Measurements from ENCODE around the gene TTC7B.
"Not testable (repeated sequence)": the region's sequence is repeated elsewhere in the genome, so short reads cannot be mapped to it uniquely, and the experiment has no call there.

Gene TTC7B

DNA sequence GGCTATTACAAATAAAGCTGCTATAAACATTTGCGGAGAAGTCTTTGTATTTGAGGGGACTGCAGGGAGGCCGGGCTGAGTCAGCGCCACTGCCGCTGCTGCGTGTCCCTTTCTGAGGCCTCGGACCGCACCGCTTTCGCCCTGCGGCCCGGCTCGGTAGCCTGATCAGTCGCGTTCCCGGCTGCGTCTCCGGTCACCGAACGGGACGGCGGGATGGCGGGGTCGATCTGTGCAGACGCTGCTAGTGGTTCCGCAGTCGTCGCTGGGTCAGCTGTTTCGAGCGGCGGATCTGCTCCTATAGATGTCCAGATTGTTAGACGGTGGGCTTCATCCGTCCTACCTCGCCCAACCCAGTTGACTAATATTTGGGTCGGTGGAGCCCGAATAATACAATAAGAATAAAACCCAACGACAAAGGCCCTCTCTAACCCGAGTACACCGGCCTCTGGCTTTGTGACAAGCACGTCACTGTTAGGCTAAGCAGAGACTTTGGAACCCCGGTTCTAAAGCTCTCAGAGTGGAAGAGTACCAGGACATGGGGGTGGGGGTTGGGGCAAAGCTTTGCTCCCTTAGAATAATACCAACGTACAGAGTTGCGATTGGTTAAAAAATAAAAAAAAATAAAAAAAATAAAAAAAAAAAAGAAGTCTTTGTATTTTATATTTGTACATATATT lies 290.7 kb downstream of the TTC7B start:
- DNase-seq (ENCODE audit: low read depth), result not testable (repeated sequence)

DNA sequence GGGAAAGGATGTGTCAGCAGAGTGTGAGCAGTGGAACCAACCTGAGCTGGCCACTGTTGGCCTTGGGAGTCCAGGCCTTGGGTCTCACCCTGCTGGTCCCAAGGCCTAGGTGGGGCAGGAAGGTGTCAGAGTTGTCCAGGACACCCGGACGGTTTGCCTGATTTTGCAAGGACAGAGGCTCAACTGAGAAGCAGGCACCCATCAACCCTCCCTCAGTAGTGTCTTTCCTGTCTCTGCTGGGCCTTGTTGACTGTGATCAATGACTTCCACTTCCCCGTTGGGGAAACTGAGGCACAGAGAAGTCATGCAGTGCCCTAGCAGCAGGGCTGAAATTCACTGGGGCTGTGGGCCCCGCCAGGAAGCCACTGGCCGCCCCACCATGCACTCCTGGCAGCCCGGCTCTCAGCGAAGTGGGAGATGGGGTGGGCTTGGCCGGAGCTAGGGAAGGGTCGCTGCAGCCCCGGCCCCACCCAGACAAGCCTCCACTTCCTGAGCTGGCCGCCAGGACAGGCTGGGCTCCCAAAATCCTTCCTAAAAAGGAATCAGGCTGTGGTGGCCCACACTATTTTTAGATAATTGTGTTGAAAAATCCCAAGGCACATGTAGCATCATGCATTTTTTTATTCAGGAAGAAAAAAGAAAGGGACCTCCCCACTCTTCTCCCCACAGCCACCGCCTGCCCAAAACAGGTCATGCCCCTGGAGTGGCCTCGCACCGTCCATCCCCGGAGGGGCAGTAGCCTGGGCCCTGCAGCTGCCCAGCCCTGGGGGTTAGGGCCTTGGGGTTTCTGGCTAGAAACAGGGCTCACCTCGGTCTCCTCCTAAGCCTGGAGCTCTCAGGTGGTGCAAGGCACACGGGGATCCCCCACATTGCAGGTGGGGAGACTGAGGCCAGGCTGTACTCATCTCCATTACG lies 292.0 kb downstream of the TTC7B start:
- DNase-seq (ENCODE audit: low read depth), result no peak

DNA sequence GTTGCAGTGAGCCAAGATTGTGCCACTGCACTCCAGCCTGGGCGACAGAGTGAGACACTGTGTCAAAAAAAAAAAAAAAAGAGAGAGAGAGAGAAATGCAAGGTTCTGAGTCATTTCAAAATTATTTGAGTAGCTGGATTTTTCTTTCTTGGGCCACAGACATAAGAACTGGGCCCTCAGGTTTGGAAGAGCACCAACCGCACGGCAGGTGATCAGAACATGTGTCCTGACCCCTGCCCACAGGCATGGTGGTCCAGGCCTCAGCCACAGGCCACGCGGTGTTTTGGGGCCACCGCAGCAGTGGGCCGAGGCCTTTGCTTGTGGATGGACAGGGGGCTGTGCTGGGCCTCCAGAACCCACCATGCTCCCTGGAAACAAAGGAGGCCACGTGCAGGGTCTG lies 292.7 kb downstream of the TTC7B start:
- DNase-seq (ENCODE audit: low read depth), result peak; percentile 20

DNA sequence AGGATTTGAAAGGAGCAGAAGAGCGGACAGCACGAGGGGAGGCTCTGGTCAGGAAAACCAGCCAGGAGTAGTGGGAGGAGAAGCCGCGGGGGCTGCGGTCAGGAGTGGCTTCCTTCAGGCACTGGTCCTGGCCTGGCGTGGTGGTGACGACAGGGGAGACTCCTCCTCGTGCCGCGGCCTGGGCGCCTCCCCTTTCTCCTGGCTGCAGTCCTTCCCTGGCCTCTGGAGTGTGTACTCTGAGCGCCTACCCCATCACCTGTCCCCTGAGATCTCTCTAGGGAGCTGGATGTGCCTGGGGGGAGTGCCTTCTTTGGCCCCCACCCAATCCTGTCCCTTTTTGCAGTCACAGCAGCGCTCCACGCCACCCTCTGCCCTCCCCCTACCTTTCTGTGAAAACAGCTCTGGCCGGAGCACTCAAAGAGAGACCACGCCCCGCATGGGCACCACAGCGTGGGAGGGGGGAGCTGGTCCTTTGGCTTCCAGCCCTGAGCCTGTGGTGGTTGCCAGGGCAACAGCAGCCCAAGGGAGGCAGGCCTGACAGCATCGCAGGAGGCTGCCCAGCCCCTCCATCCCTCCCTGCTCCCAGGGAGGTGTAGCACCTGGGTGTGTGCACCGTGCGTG lies 293.5 kb downstream of the TTC7B start:
- DNase-seq (ENCODE audit: low read depth), result no peak

DNA sequence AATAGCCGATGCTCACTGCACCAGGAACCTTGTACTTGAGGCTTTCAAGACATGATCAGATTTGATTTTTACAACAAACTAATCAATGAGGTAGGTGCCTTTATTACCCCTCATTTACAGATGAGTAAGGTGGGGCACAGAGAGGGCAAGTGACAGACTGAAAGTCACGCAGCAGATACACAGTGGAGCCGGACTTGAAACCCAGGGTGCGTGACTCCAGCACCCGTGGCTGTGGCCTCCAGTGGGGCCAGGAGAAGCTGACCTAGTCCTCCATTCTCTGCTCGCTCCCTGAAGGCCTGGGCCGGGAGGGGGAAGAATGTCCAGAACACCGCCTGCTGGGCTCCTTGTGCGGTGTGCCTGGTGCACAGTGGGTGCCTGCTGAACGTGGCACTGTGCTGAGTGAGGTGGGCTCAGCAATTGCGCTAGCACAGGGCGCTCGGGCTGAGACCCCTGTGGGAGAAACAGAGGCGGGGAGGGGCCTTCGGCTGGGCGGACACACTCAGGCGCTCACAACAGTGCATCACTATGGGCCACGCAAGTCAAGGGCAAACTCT lies 294.2 kb downstream of the TTC7B start:
- DNase-seq (ENCODE audit: low read depth), result no peak

DNA sequence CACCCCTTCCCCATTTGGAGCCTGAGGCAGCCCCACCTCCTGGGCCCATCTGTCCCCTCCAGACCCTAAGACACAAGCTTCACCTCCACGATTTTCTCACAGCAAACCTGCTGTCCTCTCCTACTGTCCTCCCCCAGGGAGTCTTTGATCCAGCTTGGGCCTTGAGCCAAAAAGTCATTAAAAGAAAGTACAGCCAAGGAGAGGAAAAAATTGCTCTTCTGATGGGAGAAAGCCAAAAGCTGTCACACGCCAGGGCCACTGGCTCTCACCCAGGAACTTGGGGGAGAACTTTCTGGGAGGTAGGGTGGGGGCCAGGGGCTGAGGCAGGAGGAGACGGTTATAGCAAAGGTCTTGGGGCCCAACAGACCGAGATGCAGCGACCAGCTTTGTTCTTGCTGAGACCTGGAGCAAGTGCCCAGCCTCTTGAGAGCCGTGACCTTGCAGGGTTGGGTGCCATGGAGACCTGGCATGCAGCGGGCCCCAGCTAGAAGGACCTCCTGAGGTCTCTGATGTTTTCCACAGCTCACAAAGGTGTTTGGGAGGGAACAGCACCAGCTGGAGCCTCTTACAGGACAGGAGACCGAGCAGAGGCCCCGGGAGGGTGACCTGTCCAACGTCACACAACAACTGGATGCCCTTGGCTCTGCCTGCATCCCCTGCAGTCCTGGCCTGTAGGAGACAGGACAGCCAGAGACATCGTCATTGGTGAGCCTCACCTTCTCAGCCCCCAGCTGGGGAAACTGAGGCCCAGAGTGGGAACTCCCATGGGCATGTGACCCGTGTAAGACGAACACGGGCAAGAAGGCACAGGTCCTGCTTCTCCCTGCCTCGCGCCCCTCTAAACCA lies 294.9 kb downstream of the TTC7B start:
- no peak for DNase-seq (ENCODE audit: low read depth)

DNA sequence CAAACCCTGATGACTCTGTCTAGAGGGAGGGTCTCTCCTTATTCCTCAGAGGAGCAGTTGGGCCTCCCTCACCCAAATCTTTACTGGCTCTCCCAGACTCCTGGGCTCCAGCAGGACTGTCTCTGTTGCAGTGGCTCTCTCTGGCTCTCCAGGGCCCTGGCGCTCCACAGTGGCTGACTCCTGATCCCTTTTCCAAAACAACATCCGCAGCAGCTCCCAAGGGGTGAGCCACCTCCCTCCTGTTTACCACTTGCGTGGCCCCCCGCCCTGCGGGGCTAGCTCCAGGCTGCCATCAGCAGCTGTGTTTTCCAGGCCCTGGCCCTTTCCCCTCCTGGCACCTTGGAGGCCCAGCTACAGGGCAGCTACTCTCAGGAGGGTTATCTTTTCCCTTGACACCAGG lies 295.9 kb downstream of the TTC7B start:
- no peak for DNase-seq (ENCODE audit: low read depth)

DNA sequence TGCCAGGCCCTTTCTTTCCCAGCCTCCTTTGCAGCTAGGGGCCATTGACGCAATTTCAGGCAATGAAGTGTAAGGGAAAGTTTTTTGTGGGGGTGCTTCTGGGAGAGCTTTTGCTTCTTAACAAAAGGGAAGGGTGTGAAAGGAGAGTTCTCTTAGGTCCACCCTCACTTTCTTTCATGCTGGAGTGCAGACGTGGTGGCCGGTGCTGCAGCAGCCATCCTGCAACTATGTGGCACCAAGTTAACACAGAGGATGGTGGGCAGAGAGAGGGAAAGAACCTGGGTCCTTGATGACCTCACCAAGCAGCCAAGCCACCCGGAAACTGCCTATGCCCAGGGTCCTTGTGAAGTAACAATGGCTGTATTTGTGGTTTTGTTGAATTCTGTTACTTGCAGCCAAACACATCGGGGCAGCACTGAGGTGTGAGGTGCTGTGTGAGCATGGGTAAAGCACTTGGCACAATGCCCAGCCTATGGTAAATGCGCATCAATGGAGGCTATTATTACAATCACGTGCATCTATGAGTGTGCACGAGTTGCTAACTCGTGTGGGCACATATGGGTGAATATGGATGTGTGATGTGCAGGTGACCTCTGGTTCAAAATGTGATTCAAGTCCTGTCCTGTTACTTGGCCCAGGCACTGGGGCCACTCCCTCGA lies 296.8 kb downstream of the TTC7B start:
- no peak for DNase-seq (ENCODE audit: low read depth)

DNA sequence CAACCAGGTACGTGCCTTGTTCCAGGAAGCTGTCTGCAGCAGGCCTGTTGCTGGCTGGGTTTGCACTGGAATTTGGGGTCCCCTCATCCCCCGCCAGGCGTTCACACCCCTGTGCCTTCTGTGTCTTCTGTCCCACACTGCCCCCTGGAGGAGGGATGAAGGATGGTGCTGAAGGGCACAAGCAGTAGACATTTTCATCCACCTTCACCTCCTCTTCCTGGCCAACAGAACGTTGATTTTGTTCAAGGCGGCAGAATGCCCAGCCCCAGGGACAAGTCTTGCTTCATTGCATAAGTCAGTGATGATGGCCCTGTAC lies 297.3 kb downstream of the TTC7B start:
- DNase-seq (ENCODE audit: low read depth), result no peak

DNA sequence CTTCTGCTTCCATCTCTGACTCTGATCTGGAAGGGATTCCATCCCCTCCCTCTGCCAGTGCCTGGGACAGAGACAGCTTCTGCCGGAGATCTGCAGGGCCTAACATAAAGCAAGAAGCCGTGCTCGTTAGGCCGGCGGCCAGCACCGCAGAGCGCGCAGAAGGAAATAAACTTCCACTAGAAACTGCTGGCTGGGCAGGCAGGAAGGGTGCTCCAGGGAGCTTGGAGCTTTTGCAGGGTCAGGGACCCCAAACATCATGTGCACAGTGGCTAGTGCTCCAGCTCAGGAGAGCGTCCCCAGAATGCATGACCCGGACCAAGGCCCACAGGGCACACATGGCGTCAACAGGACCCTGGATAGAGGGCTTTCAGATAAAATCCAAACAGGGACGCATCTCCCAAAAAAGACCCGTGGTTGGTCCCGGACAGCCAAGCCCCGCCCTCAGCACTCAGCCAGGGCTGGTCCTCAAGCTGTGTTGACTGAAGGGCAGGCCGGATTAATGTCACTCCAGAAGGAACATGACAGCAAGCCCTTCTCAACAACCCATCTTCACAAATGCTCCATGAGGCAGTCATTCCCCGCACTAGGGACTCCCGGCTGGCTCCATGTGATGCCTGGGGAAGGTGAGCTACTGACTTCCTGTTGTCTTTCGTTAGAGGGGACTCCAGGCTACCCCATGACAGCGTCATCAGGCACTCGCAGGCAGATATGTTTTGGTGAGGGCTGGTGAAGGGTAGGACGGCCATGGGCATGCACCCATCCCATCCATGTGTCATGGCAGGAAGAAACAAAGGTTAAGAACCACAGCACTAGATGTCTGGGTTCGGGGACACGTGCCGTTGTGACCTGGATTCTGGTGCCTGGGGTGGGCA lies 297.9 kb downstream of the TTC7B start:
- no peak for DNase-seq (ENCODE audit: low read depth)

DNA sequence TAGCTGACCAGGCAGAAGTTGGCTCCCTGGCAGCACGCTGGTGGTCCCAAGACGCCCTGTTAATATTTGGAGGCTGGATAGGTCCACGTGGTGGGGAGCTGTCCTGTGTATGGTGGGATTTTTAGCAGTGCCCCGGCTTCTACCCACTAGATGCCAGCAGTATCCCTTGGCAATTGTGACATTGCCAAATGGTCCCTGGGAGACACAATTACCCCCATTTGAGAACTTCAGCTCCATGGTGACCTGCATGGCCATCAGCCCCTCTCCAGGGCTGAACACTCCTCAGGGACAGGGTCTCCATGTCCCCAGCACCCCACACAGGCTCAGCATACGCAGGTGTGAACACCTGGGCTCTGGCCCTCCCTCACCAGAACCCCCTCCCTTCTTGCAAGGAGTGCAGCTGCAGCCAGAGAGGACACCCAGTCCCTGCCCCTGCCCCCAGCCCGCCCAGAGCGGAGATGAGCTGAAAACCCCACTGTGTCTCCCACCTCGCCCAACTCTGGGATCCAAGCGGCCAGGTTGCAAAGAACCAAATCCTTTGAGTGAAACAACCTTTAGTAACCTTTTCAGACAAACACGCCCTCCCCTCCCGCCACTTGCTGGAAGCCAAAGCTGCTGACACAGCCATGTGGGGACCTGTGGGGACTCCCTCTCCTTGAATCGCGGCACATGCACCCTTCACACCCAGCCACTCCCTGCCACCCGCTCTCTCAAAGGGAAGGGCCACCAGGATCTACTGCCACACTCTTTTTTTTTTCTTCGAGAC lies 299.0 kb downstream of the TTC7B start:
- no peak for DNase-seq (ENCODE audit: low read depth)

DNA sequence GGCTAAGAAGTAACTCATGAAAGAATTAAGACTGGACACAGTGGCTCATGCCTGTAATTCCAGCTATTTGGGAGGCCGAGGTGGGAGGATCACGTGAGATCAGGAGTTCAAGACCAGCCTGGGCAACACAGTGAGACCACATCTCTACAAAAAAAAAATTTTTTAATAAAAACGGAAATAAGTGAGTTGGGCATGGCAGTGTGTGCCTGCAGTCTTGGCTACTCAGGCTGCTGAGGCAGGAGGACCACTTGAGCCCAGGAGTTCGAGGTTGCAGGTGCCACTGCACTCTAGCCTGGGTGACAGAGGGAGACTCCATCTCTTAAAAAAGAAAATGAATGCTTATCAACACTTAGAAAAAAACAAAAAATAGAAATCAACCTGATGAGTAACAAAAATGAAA lies 301.7 kb downstream of the TTC7B start:
- no peak for DNase-seq (ENCODE audit: low read depth)

DNA sequence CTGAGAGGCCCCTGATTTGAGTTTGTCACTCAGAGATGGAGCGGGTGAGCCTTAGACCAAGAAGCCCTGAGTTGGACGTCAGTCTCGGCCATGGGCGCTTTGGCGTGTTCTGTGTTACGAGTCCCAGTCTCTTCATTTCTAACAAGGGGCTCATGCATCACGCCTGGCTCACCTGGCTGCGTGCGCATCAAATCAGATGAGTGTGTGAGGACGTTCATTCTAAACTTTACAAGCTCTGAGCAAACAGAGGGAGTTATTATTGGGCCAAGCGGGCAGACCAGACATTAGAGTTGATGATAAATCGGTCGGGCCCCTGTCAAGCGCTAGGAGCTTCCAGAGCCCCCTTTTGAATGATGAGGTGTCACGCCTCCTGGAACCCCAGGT lies 302.2 kb downstream of the TTC7B start:
- DNase-seq (ENCODE audit: low read depth), result no peak

DNA sequence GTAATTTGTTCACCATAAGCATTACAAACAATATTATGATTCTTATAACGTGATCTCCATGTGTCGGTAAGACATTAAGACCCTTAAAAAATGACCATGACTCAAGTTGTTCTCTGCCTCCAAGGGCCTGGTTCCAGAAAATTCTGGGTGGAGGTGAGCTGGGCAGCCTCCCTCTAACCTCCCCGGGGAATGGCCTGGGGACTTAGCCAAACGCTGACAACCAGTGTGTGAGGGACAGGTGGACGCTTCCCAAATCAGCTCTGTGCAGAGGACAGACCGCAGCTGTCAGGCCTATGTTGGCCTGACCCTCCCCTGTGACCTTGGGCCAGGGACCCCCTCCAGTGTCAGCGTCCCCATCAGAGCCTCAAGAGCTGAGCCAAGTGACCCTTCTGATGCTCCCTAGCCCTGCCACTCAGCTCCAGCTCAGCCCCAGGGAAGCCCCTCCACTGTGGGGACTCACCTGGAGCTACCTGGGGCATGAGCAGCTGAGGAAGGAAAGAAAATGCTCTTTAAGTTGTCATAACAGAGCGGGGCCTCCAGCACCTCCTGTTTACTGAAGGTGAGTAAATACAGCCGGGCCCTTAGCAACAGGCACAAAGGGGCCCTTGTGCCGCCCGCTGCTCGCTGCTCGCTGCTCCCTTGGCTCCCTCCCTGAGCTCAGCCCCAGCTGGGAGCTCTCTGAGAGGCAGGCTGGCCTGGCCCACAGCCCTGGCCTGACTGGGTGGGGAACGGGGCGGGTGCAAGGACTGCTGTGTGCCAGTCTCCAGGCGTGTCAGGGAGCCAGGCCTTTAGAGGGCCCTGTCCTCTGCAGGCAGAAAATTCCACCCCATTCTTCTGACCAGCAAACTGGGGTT lies 302.8 kb downstream of the TTC7B start:
- DNase-seq (ENCODE audit: low read depth), result no peak

DNA sequence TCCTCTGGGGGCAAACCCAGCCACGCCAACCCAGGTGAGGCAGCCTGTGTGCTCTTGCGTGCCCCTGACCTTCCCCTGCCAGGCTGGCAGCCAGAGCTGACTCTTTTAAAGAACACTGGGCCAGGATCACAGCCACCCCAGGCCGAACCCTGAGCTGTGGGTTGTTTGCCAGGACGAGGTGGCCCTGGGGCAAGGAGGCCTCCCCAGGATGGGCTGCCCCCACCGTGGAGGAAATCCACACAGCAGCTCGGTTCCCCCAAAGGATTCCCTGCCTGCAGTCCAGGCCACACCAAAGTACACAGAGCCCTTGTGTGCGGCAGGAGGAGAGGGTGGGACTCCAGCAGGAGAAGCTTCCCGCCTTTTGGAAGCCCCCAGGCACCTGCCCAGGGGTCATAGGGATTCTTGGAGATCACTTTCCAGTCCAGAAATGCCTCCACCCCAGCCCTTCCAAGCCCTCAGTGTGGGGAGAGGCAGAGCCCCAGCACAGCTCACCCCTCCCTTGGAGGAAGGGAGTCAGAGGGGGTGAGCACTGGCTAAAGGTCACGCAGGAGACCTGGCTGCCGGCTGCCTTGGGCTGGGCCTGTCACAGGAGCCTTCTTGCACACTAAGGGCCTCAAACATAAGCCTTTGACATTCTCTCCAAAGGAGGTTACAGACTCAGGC lies 303.8 kb downstream of the TTC7B start:
- DNase-seq (ENCODE audit: low read depth), result no peak

DNA sequence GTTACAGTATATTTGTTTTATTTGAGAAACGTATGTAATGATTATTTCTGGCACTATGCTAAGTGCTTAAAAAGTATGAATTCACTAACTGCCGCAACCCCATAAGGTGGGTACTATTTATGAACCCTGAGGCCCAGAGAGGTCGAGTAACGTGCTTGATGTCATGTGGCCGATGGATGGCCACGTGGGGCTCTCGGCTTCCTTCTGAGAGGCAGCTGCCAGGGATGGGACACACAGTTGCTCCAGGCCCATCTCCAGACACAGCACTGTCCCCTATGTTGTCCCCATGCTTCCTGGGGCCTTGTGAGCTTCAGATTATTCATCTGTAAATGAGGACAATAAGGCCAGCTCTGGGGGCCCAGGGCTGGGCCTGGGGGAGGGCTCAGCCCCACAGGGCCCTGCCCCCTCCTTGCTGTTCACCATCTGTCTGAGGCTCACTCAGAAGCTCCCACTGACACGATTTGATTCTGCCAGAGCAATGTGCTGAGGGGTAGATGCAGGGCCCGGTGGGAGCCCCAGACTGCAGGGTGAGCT lies 304.4 kb downstream of the TTC7B start:
- DNase-seq (ENCODE audit: low read depth), result no peak

DNA sequence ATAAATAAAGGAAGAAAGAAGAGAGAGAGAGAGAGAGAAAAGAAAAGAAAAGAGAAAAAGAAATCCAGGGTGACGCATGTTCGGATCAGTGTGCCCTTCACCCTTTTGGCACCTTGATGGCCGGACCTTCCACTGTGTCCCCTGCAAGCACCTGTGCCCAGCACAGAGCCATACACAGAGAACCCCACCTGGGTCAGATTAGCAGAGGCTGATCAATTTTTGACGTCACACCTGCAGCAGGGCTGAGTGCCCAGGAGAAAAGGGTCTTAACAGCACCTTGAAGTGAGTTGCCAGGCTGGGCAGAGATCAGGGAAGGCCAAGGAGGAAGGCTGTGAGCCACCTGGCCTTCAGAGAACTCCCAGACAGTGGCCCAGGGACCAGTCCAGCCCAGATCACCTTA lies 305.0 kb downstream of the TTC7B start:
- DNase-seq (ENCODE audit: low read depth), result no peak

DNA sequence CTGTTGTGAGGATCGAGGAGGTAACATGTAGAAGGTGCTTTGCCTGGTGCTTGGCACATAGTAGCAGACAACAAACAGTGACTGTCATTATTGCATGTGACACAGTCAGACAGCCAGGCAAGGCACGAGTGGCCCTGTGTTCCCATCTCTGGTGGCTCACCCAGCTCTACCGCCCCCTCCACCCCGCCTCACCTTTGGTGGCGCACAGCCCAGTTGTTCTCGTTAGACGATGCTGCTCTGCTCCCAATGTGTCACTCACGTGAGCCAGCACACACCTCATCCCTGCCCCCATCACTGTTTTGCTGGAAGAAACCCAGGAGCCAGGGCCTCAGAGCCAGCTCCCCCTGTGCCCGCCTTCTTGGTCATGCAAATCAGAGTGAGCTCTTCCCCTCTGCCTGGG lies 306.1 kb downstream of the TTC7B start:
- DNase-seq (ENCODE audit: low read depth), result no peak
